Activated CD4-positive, alpha-beta T cell treated with anti-CD3 and anti-CD28 coated beads, Interleukin-2, amount 50 U/mL, for 16 hours (primary cell): ENCODE measurements around the gene CTIF.

Experiments
- DNase-seq: peaks from one replicate; pipeline ENCODE4 v3.0.0-alpha.2; 2020

Gene CTIF

GRCh38 chr18:48623468-48624235 is 84.8 kb downstream of the CTIF start:
- DNase-seq = no peak

- no peak for DNase-seq
Observed at GRCh38 chr18:48624856-48625255, 86.0 kb downstream of the CTIF start.

GRCh38 chr18:48627216-48627615 is 88.4 kb downstream of the CTIF start:
- no peak for DNase-seq

GRCh38 chr18:48629730-48630324 is 91.0 kb downstream of the CTIF start:
- no peak for DNase-seq

GRCh38 chr18:48631851-48632250 is 93.0 kb downstream of the CTIF start:
- DNase-seq = no peak

- no peak for DNase-seq
Observed at GRCh38 chr18:48632676-48633257, 93.9 kb downstream of the CTIF start.

- no peak for DNase-seq
Observed at GRCh38 chr18:48634491-48634890, 95.7 kb downstream of the CTIF start.

- DNase-seq = no peak
Observed at GRCh38 chr18:48634975-48635374, 96.1 kb downstream of the CTIF start.

GRCh38 chr18:48635806-48636205 is 97.0 kb downstream of the CTIF start:
- DNase-seq = no peak

GRCh38 chr18:48636436-48636835 is 97.6 kb downstream of the CTIF start:
- DNase-seq = no peak

- DNase-seq = no peak
Observed at GRCh38 chr18:48637081-48637990, 98.5 kb downstream of the CTIF start.

GRCh38 chr18:48638451-48638850 is 99.6 kb downstream of the CTIF start:
- DNase-seq = no peak

- no peak for DNase-seq
Observed at GRCh38 chr18:48638896-48639771, 100.3 kb downstream of the CTIF start.

- no peak for DNase-seq
Observed at GRCh38 chr18:48639772-48640432, 101.1 kb downstream of the CTIF start.

- no peak for DNase-seq
Observed at GRCh38 chr18:48640566-48641270, 101.9 kb downstream of the CTIF start.

GRCh38 chr18:48641981-48642380 is 103.2 kb downstream of the CTIF start:
- DNase-seq = no peak

- DNase-seq = no peak
Observed at GRCh38 chr18:48642503-48642902, 103.7 kb downstream of the CTIF start.

- no peak for DNase-seq
Observed at GRCh38 chr18:48643262-48643661, 104.4 kb downstream of the CTIF start.

GRCh38 chr18:48644029-48644428 is 105.2 kb downstream of the CTIF start:
- DNase-seq = no peak

- DNase-seq = no peak
Observed at GRCh38 chr18:48645427-48646002, 106.7 kb downstream of the CTIF start.

- no peak for DNase-seq
Observed at GRCh38 chr18:48646976-48647375, 108.1 kb downstream of the CTIF start.
